Spleen (tissue), 7 donors: ENCODE data around the gene DBNL.

ENCODE experiments used
- POLR2A ChIP-seq, 3 donors: fragments of 450-650 bp; IDR thresholded peaks; one replicate each; pipeline ENCODE4 v1.5.1; 2017; ENCODE audit warnings: antibody characterized with exemption in 3 of 3, mild to moderate bottlenecking in 1 of 3
- POLR2AphosphoS5 ChIP-seq, 3 donors: sonication (generic); formaldehyde crosslinking; IDR thresholded peaks; one replicate each; pipeline ENCODE4 v1.5.1; 2017; ENCODE audit warnings: antibody characterized with exemption in 3 of 3
- TF ChIP-seq, protein P1 (sequence below), 11 experiments: fragments of 200-600 bp in 7 of 11; fragments of 450-650 bp in 4 of 11; sonication (generic) in 4 of 11; IDR thresholded peaks in 8 of 11; conservative IDR thresholded peaks in 3 of 11; 1 replicate in 7 of 11; 2 replicates in 4 of 11; pipeline versions ENCODE4 v1.4.0 to v1.8.0; 2016 to 2021; ENCODE audit warnings: antibody characterized with exemption in 11 of 11, inconsistent platforms in 4 of 11, mild to moderate bottlenecking in 1 of 11
- donor health status: DM: no; HTN: no; CAD: no; lungs with moderate emphysema.
- donor health status: DM: no; HTN: no; CAD: no.
- donor health status: DM: no; HTN: no; CAD: no.

DNA sequence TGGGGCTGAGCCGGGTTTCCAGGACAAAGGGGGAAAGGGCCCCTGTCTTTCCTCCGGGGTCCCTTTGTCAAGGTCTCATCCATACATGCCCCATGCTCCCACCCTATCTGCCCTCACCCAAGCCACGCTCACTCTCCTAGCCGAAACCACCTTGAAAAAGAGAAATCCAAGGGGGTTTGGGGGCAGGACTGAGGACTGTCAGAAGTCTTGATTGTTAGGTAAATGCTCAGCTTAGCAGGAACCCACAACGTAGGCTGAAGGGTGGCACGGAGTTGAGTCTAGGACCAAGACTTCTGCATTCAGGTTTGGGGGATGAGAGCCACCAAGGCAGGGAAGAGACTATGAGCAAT, 21.6 kb downstream of the DBNL start:
- TF ChIP-seq, protein P1, sequence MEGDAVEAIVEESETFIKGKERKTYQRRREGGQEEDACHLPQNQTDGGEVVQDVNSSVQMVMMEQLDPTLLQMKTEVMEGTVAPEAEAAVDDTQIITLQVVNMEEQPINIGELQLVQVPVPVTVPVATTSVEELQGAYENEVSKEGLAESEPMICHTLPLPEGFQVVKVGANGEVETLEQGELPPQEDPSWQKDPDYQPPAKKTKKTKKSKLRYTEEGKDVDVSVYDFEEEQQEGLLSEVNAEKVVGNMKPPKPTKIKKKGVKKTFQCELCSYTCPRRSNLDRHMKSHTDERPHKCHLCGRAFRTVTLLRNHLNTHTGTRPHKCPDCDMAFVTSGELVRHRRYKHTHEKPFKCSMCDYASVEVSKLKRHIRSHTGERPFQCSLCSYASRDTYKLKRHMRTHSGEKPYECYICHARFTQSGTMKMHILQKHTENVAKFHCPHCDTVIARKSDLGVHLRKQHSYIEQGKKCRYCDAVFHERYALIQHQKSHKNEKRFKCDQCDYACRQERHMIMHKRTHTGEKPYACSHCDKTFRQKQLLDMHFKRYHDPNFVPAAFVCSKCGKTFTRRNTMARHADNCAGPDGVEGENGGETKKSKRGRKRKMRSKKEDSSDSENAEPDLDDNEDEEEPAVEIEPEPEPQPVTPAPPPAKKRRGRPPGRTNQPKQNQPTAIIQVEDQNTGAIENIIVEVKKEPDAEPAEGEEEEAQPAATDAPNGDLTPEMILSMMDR (IDR thresholded peaks at IDR 0.05 in 8 of 11, conservative IDR thresholded peaks at IDR 0.05 in 3 of 11), result no peak
- TF ChIP-seq POLR2AphosphoS5 (IDR thresholded peaks at IDR 0.05) (no peak), POLR2A (IDR thresholded peaks at IDR 0.05) (no peak)
